GM19239 (cell line): ENCODE results near the gene PSMB5.

Experiments
- DNase-seq: peaks from one replicate; pipeline ENCODE4 v3.0.0; 2011; ENCODE audit warnings: low spot score; ENCODE audit not compliant: insufficient read length
- FAIRE-seq: peaks from 2 replicates; lab custom pipeline; 2011; peaks lifted over from hg19 to GRCh38; lab: Jason Lieb, UNC

The PSMB5 gene

GRCh38 chr14:22996768-22997654 lies 37.7 kb downstream of the PSMB5 start:
- FAIRE-seq (no peak), DNase-seq (no peak)

DNA sequence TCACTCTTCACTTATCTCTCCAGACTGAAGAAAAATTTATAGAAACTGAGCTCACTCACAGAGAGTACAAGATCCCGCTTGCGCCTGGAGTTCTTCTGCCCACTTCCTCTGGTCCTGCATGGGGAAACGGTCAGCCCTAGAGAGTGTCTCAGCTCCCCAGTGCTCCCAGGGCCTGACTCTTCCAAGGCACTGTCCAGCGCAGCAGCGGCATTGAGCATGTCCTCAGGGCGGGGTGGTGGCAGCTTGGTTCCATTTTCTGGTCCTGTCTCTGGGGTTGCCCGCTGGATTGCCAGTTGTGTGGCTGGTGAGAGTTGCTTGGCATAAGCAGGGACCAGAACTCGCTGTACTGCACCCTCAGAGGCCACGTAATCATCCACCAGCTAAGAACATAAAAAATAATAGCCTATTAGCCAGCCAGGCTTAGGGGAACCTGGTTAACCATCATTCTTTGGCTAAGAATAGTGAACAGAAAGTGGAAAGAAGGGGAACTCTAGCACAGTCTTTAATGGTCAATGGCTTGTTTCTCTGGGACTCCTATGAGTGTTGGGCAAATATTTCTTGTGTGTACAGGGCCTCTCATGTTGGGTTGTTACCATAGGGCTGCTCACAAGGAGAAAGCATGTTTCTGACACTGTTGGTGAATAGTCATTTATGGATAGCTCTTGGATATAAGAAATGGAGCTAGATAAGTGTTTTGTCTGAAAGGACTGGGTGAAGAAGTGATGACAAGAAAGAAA lies 38.6 kb downstream of the PSMB5 start:
- FAIRE-seq, result no peak
- DNase-seq, result no peak

DNA sequence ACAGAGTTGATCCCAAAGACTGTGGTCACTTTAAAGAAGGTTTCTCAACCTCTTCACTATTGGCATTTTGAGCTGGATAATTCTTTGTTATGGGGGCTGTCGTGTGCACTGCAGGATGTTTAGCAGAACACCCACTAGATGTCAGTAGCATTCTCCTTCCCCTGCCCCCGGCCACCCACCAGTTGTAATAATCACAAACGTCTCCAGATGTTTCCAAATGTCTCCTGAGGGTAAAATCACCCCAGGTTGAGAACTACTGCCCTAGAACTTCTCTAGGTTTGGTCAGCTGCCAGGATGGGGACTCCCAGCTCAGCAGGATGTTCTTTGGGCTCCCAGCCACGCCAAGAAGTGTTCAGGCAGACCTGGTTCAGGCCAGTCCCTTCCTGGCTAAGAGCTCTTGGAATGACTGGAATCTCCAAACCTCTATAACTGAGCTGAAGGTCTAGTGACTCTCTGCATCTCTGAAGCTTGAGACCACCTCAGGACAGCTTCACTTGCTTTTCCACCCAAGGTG lies 39.9 kb downstream of the PSMB5 start:
- FAIRE-seq, result peak; percentile 76

GRCh38 chr14:22993517-22993916 lies 41.2 kb downstream of the PSMB5 start:
- DNase-seq (no peak), FAIRE-seq (no peak)

More for the DNA sequence above, 39.9 kb downstream of the PSMB5 start:
- no peak for DNase-seq

DNA sequence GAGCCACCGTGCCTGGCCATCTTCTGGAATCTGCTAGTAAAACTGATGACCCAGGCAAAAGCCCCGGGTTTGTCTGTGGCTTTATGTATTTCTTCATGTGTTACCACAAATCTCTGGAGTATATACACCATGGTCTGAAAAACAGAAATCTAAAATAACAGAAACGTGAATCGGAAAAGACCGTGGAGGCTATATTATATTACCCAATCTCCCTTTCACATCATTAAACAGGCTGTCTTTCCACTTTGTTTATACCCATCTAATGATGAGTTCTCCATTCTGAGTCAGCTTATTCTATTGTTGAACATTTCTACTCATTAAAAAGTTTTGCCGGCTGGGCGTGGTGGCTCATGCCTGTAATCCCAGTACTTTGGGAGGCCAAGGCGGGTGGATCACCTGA lies 42.8 kb downstream of the PSMB5 start:
- DNase-seq, result no peak
- no peak for FAIRE-seq

DNA sequence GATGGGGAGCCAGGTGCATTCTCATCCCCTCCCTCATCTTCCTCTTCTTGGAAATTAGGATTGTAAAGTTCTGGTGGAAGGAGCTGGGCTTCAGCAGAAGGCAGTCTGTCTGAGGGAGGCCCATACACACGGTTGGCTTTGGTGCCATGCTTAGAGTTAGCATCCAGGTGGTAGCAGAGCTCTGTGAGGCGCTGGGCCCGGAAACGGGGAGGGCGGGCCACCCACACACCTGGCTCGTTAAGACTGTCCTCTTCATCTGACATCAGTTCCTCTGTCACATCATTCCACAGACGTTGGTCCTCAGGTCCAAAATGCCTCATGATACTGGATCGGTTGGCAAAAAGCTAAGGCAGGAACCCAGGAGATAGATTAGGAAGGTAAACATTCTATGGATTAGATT lies 47.4 kb downstream of the PSMB5 start:
- FAIRE-seq (no peak), DNase-seq (no peak)

- DNase-seq (peak; percentile 81), FAIRE-seq (peak; percentile 88)
Observed at GRCh38 chr14:22986508-22987054, 48.1 kb downstream of the PSMB5 start.

GRCh38 chr14:22985894-22986507 lies 48.7 kb downstream of the PSMB5 start:
- DNase-seq (no peak), FAIRE-seq (no peak)

- no peak for FAIRE-seq
- no peak for DNase-seq
Observed at GRCh38 chr14:22984959-22985658, 49.6 kb downstream of the PSMB5 start.

GRCh38 chr14:22982477-22983245 lies 52.0 kb downstream of the PSMB5 start, which contains the start of gene AJUBA:
Gene AJUBA, minus strand, starts transcription at chr14:22982551. Its CDS starts 285 bp downstream, at chr14:22982266.
- DNase-seq, result peak; percentile 91
- peak; percentile 8 for FAIRE-seq

GRCh38 chr14:22981876-22982476 lies 52.7 kb downstream of the PSMB5 start:
- DNase-seq (no peak), FAIRE-seq (no peak)

DNA sequence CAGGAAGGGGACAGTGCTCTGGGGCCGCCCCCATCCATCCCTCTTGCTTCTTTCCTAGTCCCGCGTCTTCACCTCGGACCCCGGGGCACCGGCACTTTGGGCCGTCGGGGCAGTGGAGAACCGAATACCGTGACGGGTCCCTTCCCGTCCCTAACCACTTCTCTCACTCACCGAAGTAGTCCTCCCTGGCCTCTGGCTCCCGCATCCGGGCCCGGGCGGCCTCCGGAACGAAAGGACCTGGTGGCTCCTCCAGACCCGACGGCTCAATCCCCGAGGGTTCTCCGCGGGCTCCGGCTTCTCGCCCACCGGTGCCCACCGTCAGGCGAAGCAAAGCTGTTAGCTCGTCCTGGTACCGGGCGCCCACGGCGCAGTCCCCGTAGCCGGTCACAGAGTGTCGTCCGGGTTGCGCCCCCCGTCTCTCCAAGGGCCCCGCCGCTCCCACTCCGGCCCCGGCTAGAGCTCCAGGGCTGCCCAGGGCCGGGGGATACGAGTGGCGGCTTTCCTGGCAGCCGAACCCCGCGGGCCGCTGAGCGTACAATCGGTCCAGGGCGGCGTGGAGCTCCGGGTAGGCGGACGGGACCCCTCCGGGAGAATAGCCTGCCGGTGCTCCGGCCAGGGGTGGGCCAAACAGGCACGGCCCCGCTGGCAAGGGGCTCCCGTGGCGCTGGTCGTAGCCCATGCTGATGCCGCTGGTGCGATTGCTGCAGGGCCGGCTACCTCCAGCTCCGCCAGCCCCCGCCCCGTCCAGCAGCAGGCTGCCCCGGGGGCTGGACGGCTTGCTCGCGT lies 53.4 kb downstream of the PSMB5 start:
- no peak for DNase-seq
- no peak for FAIRE-seq

DNA sequence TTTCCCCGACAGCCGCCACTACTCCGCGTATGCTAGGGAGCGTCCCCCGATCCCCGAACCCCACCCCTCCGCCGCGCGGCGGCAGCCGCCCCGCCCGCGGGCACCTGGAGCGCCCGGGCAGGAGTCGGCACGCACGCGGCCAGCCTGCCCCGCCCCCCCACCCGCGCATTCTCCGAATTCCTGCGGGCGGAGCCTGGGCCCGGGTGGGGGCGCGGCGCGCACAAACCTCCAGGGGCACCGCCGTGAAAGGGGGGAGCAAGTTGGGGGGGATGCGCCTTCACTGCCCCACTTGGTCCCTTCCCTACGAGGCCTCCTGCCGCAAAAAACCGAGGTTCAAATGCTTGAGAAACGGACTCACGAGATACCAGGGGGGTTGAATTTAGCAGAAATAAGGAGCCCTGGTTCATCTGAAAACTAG lies 54.0 kb downstream of the PSMB5 start:
- DNase-seq (no peak), FAIRE-seq (no peak)

DNA sequence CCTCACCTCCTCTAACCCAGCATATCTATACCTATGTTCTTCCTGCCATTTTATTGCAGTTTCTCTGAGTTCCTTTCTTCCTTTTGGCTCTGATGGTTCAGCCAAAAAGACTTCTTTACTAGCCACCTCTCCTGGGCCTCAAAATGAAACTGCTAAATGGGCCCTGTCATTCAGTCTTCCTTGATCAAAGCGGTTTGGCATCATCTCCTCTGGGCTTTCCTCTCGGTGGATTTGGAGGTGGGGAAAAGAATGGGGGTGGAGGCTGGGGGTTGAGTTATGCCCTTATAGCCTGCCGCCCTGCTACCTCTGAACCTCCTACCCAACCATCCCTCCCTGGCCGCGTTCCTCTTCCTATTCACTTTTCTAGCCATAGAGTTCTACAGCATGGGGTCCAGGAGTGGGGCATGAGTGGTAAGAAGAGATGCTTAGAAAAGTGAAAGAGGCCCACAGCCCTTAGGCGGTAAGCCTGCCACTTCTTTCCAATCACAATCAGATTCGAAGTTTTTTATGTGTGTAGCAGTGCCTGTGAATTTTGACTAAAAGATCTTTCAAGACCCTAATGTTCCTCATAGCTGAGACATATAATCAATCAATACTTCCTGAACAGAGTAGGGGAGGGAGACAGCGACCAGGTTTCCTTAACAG lies 54.8 kb downstream of the PSMB5 start:
- DNase-seq (no peak), FAIRE-seq (no peak)

GRCh38 chr14:22978981-22979671 lies 55.6 kb downstream of the PSMB5 start:
- FAIRE-seq (no peak), DNase-seq (no peak)

DNA sequence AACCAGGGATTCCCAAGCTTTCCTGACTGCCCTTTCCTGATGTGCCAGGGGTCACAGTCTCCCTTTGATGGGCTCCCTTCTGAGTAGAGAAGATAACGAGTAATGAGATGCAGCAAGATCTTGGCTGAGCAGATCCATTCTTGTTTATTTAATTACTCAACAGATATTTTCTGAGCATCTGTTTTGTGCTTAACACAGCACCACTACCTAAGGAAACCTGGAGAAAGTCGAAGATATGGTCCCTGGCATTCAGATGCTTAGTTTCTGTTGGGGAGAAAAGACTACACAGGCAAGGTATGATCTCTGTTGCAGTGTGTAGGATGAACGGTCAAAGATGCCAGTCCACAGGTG lies 56.2 kb downstream of the PSMB5 start:
- FAIRE-seq, result no peak
- no peak for DNase-seq
